Fibroblast of villous mesenchyme (primary cell): Measurements from ENCODE around the gene SMIM1. TPM values are rescaled to one million over a fixed set of nuclear protein-coding genes. Genes with fewer than 3 reads are reported as not detected.
A peak's percentile ranks its signal among the peaks of the same experiment; 100 is the strongest.

Experiments used
- DNase-seq: peaks from one replicate; pipeline ENCODE4 v3.0.0-alpha.2; 2010; ENCODE audit warnings: low read depth
- H3K4me3 ChIP-seq: 2 replicates; pipeline ENCODE4 v1.5.1; 2011; ENCODE audit warnings: low read depth, mild to moderate bottlenecking, low read length
- CTCF ChIP-seq: IDR thresholded peaks from 2 replicates; pipeline ENCODE4 v1.5.1; 2012; ENCODE audit warnings: low read depth, mild to moderate bottlenecking, low read length; ENCODE audit not compliant: insufficient read depth
- total RNA-seq: library from RNA; depleted of rRNA; stranded (reverse); fragments of >200 nt; gene quantifications from 2 replicates; pipeline ENCODE4 v1.2.3, GENCODE V29; 2012

Gene SMIM1
- total RNA-seq, 1 donor, result 1.7 TPM

DNA sequence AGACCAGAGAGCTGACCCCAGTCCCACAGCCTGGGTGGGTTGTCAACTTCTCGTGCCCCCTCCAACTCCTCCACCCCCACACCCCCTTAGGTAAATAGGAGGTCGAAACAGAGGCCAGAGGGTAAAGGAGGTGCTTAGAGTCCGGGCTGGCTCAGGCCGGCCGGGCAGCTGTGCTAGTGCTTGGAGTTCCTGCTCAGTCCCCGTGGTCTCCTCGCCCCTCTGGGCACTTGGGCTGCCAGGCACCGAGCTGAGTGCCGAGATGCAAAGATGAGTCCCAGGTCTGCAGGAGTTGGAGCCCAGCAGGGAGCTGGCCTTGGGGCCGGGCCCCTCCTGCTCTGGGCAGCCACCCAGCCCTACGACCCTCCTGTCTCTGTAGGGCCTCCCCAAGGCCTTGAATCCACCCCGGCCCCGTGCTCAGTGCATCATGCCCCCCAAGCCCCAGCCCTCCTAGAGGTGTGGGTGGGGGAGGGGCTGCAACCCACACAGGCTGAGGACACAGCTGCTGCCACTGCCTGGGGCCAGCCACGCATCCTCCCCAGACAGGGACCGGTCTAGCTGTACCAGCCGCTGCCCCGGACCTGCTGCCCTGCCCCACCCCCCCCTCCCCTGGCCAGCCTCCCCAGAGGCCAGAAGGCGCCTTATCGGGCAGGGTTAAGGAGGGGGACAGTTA is 1.9 kb downstream of the SMIM1 start:
- no peak overlapping the region for H3K4me3 ChIP-seq
- TF ChIP-seq CTCF, result no peak
- no peak for DNase-seq

GRCh38 chr1:3774946-3775489 is 2.5 kb downstream of the SMIM1 start:
- H3K4me3 ChIP-seq, result no peak overlapping the region
- DNase-seq, result peak; percentile 27
- no peak for TF ChIP-seq CTCF

- peak; percentile 83 for DNase-seq
- no peak overlapping the region for H3K4me3 ChIP-seq
- peak; percentile 33 for TF ChIP-seq CTCF
Measured at GRCh38 chr1:3775490-3776230, 3.1 kb downstream of the SMIM1 start.

GRCh38 chr1:3776231-3776961 is 3.8 kb downstream of the SMIM1 start:
- DNase-seq, result no peak
- no peak for TF ChIP-seq CTCF

DNA sequence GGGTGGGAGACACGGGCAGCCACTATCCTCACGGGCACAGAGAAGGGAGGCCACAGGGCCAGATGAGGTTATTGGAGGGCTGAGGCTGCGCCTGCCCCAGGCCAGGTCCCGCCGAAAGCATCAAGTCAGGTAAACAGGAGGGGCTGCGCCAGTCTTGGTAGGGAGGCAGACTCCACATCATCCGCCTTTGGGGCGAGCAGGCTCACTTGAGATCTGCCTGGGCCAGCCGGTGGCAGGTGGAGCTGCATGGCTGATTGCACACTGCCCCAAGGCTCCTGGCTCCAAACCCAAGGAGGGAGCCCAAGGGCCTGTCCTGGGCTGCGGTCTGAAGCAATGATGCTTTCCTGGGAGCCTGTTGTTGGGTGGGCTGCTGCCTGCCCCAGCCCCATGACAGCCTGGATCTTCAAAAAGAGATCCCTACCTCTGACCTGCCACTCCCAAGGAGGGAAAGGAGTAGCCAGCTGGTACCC is 4.6 kb downstream of the SMIM1 start:
- DNase-seq, result no peak
- no peak for TF ChIP-seq CTCF
- no peak overlapping the region for H3K4me3 ChIP-seq

More at GRCh38 chr1:3776231-3776961, 3.8 kb downstream of the SMIM1 start:
- no peak overlapping the region for H3K4me3 ChIP-seq

DNA sequence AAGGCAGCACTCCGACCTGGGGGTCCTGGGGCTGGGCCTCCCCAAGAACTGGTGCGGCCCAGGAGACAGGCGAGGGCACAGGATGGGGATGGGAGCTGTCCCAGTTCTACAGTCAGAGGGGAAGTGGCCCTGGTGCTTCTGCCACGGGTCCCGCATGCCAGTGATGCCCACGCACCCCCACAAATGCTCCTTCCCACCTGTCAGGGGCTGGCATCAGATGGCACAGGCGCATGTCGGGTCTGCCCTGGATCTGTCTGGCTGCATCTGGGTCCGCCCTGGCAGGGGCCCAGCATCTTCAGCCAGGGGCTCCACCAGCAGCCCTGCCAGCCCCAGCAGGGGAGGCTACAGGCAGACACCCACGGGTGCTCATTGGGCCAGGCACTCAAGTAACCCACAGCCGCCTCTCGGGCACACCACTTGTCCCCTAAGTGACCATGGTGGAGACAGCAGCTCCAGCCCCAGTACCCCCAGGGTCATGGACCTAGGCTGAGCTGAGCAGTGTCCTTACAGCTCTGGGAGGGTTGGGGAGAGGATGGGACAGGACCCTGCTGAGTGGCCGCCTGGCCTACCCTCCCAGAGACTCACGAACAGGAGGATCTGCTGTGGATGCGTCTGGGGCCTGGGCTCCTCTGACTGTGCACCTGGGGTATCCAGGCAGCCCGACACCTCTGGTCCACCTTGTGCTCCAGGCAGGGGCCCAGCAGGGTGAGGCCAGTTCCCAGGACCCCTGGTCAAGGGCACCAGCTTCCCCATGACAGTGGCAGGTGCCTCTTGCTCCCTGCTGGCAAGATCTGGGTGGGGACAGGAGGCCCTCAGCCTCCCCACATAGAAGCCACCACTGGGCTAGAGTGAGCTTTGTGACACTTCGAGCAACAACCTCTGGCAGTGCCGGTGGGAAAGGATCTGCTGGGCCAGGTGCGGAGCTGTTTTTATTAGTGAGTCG is 5.4 kb downstream of the SMIM1 start:
- H3K4me3 ChIP-seq, result no peak overlapping the region
- no peak for DNase-seq
- TF ChIP-seq CTCF, result no peak
